SHP77 (cell line): Measurements from ENCODE around the gene UBE3B.

Experiments
- DNase-seq, 2 experiments: peaks; one replicate each; lab custom pipeline; 2025; lab: John Stamatoyannopoulos, UW

The UBE3B gene

GRCh38 chr12:109448707-109449390 is 28.6 kb upstream of the UBE3B start:
- no peak for DNase-seq

DNA sequence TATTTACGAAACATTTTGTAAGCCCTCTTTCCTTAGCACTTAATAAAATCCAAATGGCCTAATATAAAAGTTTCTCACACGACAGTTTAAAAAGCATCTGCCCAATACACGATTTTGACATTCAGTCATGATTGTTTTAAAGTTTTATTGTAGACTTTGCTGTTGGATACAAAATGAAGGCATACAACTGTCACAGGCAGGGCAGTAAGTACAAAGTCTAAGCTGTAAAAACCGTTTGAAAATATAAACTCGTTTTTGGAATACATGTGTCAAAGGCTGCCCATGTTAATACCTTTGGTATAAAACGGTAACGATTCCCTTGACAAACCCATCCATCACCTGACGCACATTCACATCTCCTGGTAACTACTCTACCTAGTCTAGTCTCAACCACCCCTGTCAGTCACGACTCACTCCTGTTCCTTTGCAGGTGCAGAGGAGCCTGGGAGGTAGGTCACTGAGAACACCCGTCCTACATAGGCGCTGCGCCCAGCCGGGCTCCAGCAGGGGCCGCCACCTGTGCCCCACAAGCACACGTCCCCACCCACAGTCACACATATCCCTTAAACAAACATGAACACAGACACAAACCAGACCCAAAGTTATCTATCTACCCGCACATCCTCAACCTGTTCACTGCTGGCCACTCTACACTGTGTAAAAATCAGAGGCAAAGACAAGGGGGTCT is 27.4 kb upstream of the UBE3B start:
- no peak for DNase-seq

- no peak for DNase-seq
Measured at GRCh38 chr12:109450980-109451379, 26.5 kb upstream of the UBE3B start.

- DNase-seq, result no peak
Measured at GRCh38 chr12:109451400-109451799, 26.0 kb upstream of the UBE3B start.

- no peak for DNase-seq
Measured at GRCh38 chr12:109452489-109452888, 24.9 kb upstream of the UBE3B start.

- DNase-seq, result no peak
Measured at GRCh38 chr12:109455706-109456105, 21.7 kb upstream of the UBE3B start.

DNA sequence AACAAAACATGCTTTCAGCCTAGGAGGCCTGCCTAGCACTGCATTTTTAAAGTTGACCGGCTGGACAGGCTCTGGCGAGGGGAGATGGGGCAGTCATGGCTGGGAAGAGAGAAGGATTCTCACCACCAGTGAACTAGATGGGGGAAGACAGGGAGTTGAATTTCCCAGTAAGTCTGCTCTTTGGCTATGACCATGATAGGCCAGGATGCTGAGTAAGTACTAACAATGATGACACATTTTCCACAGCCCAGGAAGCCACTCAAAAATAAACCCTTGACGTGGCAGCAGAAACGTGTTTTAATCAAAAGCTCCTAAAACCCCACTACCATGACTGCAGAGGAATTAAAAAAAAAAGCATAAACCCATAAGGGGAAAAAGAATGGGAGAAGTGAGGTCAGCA is 19.3 kb upstream of the UBE3B start:
- DNase-seq, result no peak

DNA sequence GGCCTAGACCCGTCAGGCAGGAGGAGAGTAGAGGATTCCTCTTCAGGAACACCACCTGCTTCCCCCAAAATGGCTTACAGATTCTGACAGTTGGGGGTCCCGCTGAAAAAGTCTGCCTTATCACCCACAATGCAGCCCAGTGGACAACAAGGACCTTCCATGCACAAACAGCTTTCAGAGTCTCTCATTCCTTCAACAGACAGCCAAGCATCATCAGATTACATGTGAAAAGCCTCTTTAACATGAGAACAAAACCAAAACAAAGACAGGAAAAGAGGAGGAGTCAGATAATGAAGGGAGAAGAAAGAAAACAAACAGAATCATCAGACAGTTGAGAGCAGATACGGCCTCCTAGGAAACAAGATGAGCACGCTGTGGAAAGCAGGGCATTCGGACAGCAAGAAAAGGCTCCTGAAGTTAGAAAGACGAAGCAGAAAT is 18.6 kb upstream of the UBE3B start:
- no peak for DNase-seq

GRCh38 chr12:109459247-109459646 is 18.2 kb upstream of the UBE3B start:
- DNase-seq, result no peak

GRCh38 chr12:109460538-109460937 is 16.9 kb upstream of the UBE3B start:
- no peak for DNase-seq

DNA sequence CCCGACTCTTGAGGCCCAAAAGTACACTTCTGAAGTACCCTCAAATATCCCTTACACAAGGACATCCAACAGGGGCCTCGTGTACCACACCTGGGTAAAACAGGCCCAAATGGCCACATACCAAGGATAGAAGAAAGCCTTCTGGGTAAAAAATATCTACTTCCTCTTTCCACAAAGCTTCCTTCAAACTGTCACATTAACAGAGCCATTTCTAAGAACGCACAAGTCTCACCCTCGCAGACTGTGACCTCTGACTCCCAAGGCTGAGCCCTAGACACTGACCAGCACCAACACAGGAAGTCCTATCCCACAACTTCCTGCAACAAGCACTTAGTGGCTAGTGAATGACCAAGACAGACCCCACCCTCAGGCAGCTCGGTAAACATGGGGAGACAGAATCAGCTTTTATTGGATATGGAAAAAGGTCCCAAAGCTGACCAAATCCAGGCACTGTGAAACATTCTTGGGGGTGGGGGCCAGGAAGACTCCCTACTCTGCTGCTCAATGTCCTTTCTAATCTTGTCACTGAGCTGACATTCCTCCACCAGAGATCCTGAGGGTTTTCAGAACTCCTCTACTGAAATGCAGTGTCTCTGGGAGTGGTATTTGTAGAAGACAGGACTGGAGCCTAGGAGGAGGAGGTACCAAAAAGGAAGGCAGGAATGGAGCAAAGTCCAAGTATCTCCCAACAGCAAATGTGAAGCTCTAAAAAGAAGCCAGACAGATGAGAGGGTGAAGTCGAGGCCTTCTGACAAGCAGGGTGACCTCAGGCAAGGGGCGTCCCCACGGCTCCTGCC is 16.2 kb upstream of the UBE3B start:
- no peak for DNase-seq

DNA sequence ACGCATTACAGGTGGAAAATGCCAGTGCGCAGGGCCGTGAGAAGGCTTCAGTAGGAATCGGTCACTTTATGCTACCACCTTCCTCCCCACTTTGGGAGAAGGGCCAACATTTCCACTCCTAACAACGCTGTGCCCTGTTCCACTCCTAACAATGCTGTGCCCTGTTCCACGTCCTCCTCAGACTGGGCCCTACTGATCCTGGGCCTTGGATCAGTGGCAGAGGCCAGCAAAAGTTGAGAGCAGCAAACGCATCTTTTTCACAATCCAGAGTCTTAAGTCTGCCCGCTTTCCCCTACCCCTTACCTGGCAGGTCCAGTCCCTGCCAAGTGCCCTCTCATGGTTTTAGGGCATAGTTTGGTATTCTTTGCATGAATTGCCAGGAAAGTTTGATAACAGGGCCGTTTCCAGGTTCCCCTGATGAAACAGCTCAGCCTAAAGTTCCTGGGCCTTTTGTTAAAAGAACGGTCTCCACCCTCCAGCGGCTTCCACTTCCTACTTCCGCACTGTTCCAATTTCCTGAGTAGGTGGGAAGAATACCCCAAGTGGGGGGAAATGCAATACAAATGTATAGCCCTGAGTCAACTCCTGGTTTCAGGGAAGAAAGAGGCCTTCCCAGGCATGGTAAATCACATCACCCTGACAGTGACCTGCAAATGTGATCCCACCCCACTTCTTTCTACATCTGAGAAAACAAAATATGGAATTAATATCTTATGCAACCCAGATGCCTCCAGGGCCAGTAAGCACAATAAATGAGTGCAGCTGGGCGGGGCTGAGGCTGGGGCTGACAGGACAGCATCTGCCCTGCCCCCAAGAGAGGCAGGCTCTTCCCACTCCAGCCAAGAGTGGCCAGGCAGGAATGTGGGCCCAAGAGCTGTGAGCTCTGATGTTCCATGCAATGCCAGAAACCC is 15.3 kb upstream of the UBE3B start:
- DNase-seq, result no peak

- DNase-seq, result no peak
Measured at GRCh38 chr12:109462868-109463692, 14.4 kb upstream of the UBE3B start.

GRCh38 chr12:109463756-109464155 is 13.7 kb upstream of the UBE3B start:
- DNase-seq, result no peak

DNA sequence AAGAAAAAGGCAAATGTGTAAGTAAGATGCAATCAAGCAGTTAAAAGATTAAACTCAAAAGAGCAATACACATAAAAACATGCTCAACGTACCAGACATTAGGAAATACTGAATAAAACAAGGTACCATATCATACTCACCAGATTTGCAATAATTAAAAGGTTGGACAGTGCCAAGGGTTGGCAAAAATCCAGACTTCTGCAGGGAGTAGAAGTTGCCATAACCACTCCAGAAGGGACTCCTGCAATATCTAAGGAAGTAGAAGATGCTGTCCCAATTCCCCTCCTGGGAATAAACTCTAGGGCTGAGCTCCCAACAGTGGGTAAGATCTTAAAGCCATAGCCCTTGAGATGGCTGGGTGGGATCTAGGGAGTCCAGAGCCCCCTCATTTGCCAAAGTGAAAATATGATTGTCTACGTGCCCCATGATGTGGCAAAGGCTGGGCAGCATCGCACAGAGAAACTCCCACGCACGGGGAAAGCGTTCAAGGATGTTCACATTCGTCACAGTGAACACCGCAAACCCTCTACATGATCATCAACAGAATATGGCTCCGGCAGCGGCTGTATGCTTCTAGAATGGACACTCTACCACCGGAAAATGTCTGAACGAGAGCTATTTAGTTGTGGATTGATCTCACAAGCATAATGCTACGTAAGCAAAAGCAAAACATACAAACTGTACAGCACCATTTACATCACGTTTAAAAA is 12.6 kb upstream of the UBE3B start:
- DNase-seq, result no peak

DNA sequence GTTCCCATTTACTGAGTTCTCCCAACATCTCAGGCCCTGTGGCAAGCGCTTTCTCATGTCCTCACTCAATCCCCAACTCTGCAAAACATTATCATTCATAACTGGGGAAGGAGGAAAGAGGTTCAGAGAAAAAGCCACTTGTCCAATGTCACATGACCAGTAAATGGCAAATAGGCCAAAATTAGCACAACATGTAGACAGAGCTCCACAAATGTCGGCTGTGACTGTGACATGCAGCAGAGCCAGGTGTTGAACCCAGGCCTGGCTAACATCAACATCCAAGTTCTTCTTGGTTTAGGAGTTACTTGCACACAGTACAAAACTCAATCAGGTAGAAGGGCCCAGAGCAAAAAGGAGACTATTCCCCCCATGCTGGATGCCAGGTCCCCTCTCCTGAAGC is 11.1 kb upstream of the UBE3B start:
- no peak for DNase-seq

DNA sequence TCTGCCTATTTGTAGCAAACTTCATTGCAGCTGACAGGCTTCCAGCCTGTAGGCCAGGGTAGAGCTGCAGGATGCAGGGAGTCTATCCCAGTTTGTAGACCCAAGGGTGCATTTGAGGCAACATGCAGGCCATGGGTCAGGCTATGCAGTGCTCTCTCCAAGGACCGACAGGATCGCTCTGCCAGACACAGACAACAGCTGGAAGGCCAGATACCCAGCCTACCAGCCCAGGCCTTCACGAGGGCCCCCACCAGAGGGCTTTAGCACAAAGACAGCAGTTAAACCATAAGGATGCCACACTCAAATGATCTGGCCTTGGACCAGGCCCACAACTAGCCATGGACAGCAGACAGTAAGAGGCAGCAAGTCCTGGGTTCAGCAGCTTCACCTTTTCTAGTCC is 10.6 kb upstream of the UBE3B start:
- no peak for DNase-seq

GRCh38 chr12:109467978-109468676 is 9.3 kb upstream of the UBE3B start:
- DNase-seq, result no peak

DNA sequence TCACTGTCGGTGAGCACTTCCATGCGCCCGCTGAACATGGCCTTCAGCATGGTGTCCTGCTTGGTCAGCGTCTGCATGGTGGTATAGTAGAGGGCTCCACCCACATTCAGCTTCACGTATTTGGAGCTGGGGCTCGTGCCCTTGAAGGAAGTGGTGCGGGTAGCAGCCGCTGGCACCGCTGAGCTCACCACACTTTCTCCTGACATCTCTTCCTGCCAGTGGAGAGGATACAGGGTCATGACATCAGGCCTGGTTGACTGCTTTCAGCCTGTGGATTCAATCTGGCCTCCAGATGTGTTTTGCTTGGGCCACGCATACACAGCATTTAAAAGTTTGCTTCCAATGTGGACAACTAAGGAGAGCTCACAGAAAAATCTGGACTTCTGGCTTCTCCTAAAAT is 7.9 kb upstream of the UBE3B start:
- no peak for DNase-seq

DNA sequence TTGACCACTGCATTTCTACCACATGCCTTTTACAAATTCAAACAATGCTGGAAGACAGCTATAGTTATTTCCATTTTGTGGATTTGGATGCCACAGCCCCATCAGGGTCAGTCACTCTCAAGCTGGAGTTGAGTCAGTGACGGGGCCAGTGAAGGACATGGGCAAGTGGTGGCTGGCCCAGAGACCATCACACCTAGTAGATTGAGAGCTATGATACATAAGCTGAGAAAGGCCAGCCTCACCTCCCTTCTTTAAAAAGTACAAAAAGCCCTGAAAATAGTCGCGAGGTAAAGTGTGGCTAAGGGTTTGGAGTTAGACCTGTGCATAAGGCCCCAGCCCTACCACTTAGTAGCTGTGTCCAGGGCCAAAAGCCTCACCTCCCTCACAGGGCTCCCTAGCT is 4.4 kb upstream of the UBE3B start:
- DNase-seq, result no peak
